Glutamatergic neuron (in vitro differentiated cells): Measurements from ENCODE around the gene STRIP1. TPM values are rescaled to one million over a fixed set of nuclear protein-coding genes. Genes with fewer than 3 reads are reported as not detected.

Experiments used
- DNase-seq: peaks from one replicate; pipeline ENCODE4 v3.0.0; 2022
- H3K27ac Mint-ChIP-seq: one replicate; pipeline ENCODE4 v1.8.0; 2020; ENCODE audit warnings: mild to moderate bottlenecking, mixed read lengths, inconsistent platforms; ENCODE audit not compliant: unreplicated experiment
- H3K27me3 Mint-ChIP-seq: one replicate; pipeline ENCODE4 v1.8.0; 2020; ENCODE audit warnings: mild to moderate bottlenecking, moderate library complexity, mixed read lengths, inconsistent platforms; ENCODE audit not compliant: unreplicated experiment
- H3K36me3 Mint-ChIP-seq: one replicate; pipeline ENCODE4 v1.8.0; 2020; ENCODE audit warnings: mild to moderate bottlenecking, mixed read lengths, inconsistent platforms; ENCODE audit not compliant: unreplicated experiment
- H3K4me1 Mint-ChIP-seq: one replicate; pipeline ENCODE4 v1.8.0; 2020; ENCODE audit warnings: mild to moderate bottlenecking, low read depth, mixed read lengths, inconsistent platforms; ENCODE audit not compliant: unreplicated experiment
- H3K4me3 Mint-ChIP-seq: one replicate; pipeline ENCODE4 v1.8.0; 2020; ENCODE audit warnings: mild to moderate bottlenecking, mixed read lengths, inconsistent platforms; ENCODE audit not compliant: unreplicated experiment
- H3K9me3 Mint-ChIP-seq: one replicate; pipeline ENCODE4 v1.8.0; 2020; ENCODE audit warnings: mild to moderate bottlenecking, moderate library complexity, mixed read lengths, inconsistent platforms; ENCODE audit not compliant: unreplicated experiment
- CTCF ChIP-seq: fragments of 200-600 bp; sonication (generic); IDR thresholded peaks from one replicate; pipeline ENCODE4 v1.5.0; 2021; ENCODE audit not compliant: partially characterized antibody, unreplicated experiment
- total RNA-seq: library from RNA; stranded (reverse); fragmentation: NEBNext Ultra II Directional; extraction: Animal tissue kit (Norgen Biotek cat#: 25700); gene quantifications from one replicate; pipeline ENCODE4 v1.2.1, GENCODE V29; 2021; ENCODE audit not compliant: unreplicated experiment

Gene STRIP1
- total RNA-seq, 1 donor from 2014 or later: 90.2 TPM

- H3K4me3 Mint-ChIP-seq: peak overlapping the region; percentile 63
- no peak overlapping the region for H3K27ac Mint-ChIP-seq
- peaks cover 48% of the 10 kb centered on the region for H3K27me3 Mint-ChIP-seq
- H3K4me1 Mint-ChIP-seq: peaks cover 5% of the 10 kb centered on the region
- H3K9me3 Mint-ChIP-seq: peaks cover 6% of the 10 kb centered on the region
- no peaks in the 10 kb centered on the region for H3K36me3 Mint-ChIP-seq
- no peak for TF ChIP-seq CTCF
- no peak for DNase-seq
Measured at GRCh38 chr1:110083061-110083865, 48.8 kb downstream of the STRIP1 start.

- peaks cover 6% of the 10 kb centered on the region for H3K9me3 Mint-ChIP-seq
- TF ChIP-seq CTCF: no peak
- peak overlapping the region; percentile 63 for H3K4me3 Mint-ChIP-seq
- no peaks in the 10 kb centered on the region for H3K36me3 Mint-ChIP-seq
- H3K4me1 Mint-ChIP-seq: peaks cover 5% of the 10 kb centered on the region
- no peak for DNase-seq
- no peak overlapping the region for H3K27ac Mint-ChIP-seq
- H3K27me3 Mint-ChIP-seq: peaks cover 48% of the 10 kb centered on the region
Measured at GRCh38 chr1:110083866-110084226, 49.4 kb downstream of the STRIP1 start.

GRCh38 chr1:110084227-110085078 is 50.0 kb downstream of the STRIP1 start:
- H3K9me3 Mint-ChIP-seq: peaks cover 6% of the 10 kb centered on the region
- peaks cover 44% of the 10 kb centered on the region for H3K27me3 Mint-ChIP-seq
- H3K4me1 Mint-ChIP-seq: peaks cover 5% of the 10 kb centered on the region
- peak overlapping the region; percentile 79 for H3K4me3 Mint-ChIP-seq
- H3K27ac Mint-ChIP-seq: no peak overlapping the region
- no peak for TF ChIP-seq CTCF
- no peaks in the 10 kb centered on the region for H3K36me3 Mint-ChIP-seq
- peak; percentile 37 for DNase-seq

GRCh38 chr1:110085671-110086070 is 51.2 kb downstream of the STRIP1 start:
- no peak for TF ChIP-seq CTCF
- no peak overlapping the region for H3K4me3 Mint-ChIP-seq
- peaks cover 6% of the 10 kb centered on the region for H3K9me3 Mint-ChIP-seq
- peaks cover 40% of the 10 kb centered on the region for H3K27me3 Mint-ChIP-seq
- no peak for DNase-seq
- no peak overlapping the region for H3K27ac Mint-ChIP-seq
- peaks cover 5% of the 10 kb centered on the region for H3K4me1 Mint-ChIP-seq
- no peaks in the 10 kb centered on the region for H3K36me3 Mint-ChIP-seq
